GM19452 (cell line): ENCODE measurements around the gene COMTD1.

Experiments
- ATAC-seq: cut with Tn5 transposase; IDR thresholded peaks from one replicate; pipeline ENCODE4 v1.9.1; 2021; ENCODE audit not compliant: unreplicated experiment

The COMTD1 gene

DNA sequence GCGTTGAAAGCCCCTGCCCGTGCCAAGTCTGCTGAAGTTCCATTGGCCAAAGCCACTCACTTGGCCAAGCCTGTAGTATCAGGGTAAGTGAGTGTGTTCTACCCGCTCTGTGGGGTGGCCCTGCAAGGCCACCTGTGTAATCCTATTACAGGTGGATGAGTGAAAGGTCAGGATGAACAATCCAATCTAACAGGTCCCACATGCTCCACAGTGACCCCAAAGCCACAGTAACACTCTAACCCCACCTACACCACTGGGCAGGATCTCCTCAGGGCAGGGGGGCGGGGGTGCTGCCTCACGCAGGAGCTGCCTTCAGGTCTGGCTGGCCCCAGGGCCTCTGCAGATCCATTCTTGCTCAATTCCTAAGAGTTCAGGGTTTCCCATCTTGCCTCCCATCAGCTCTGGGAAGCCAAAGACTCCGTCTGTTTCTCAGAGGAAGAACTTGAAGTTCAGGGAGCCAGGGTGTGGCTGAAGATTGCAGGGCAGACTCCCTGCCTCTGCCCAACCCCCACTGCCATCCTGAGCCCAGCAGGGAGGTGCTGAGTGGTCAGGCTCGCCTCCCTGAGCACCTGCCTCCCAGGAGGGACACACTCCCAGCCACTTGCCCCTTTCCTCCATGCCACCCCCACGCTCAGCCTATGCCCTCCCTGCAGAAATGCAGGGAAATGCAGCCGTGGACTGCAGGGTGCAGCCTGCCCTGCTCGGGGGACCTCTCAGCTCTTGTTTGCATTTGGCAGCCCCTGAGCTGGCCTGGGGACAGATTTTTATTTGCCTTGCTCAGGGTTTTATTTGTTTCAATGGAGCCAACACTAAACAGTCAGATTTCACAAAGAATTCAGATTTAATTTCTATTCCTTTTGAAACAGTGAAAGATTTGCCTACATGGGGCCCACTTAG is 9.8 kb upstream of the COMTD1 start:
- ATAC-seq = no peak

DNA sequence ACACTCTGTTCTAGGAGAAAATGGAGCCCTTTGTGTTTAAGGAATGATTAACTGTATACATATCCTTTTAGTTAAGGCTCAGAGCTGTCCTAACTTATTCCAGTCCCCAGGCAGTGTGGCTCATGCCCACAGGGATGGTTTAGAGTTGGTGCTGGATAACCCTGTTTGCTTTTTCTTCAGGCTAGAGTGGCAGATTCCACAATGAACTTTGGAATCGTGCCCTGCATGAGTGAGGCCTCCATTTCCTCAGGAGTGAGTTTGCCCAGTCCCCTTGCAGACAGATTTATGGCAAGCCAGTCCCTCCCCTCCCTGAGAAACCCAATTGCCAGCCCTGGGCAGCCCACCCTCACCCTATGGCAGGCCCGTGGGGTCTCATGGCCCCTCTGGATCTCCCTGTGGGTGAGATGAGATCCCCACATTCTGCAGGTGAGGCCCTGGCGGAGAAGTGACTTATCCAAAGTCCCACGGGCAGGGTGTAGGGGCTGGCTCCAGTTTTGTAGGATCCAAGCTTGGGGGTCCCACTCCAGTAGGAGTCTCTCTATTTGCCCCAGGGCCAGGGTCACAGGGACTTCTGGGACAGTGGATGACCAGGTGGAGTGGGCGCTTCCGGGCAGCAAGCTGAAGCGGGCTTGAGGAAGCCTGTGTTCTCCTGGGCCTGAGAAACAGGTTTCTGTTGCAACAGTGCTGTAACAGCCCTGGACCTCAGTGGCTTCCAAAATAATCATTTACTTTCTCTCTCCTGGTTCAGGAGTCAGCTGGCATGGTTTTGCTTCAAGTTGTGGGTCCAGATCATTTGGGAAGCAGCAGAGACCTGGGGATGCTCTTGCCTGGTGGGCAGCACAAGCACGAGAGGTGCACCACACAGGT is 9.0 kb upstream of the COMTD1 start:
- no peak for ATAC-seq

DNA sequence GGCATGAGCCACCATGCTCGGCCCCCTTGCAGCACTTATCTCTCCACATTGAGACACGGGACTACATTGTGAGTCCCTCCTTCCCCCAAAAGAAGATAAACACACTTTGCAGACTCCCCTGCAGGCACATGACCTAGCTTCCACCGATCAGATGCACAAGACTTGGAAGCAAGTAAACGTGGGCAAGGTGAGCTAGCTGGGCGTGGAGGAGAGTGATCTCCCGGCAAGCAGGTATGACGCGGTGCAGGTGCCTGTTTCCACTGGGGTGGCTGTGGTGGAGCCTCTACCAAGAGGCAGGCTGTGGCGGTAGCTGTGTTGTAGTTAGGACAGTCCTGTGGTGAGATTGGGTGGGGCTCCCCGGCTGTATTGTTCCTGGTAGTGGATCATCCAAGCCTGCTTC is 7.7 kb upstream of the COMTD1 start:
- no peak for ATAC-seq

DNA sequence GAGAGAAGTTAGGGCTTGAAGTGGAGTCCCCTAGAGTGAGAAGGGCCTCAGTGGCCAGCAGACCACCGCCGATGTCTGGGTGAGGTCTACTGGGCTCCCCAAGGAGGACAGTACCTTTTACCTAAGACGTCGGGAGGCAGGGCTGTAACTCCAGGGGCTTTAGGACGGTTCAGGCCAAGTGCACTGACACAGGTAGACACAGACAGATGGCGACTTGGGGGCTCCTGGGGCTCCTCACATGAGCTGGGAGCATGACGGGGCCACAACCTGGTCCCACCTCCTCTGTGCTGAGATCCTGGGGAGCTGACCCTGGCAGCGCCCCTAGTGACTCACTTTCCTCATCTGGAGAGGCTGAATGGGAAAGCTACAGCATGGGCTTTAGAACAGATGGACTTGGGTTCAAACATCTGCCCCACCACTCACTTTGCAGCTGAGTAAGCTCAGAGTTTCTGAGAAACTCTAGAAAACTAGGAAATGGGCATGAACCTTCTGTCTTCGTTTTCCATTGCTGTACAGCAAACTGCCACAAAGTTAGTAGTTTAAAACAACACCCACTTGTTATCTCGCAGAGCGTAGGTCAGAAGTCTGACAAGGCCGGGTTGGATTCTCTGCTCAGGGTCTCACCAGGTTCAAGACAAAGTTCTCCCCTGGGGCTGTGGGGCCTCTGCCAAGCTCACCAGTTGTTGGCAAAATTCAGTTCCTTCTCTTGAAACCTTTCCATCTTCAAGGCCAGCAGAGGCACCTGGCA is 4.7 kb upstream of the COMTD1 start:
- ATAC-seq = no peak

DNA sequence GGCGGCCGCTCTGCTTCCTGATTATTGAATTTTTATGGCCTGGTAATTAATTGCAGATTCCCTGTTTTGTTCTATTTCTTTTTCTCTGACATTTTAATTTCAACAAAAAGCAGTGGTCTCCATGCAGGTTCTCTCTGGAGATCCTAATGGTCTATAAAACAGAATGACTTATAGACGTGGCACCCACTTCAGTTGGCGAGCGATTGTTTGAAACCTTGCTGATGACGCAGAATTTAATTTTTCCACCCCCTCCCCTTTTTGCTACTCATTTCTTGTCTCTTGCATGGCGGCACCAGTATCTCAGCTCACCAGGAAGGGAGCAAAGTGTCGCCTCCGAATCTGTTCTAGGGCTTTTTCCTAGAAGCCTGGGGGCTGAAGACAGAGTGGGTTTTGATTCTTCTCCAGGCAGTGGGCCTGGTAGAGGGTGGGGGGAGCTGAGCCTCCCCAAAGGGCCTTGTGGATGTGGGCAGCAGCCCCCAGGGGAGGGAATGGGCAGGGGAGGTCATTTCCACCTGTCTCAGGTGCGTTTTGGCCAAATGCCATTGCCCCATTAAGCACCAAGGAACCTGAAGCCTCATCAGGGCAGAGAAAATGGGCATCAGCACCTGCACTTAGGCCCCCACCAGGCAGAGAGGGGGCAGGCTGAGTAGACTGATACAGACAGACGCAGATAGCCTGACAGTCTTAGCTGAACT is 3.5 kb upstream of the COMTD1 start:
- ATAC-seq = no peak

DNA sequence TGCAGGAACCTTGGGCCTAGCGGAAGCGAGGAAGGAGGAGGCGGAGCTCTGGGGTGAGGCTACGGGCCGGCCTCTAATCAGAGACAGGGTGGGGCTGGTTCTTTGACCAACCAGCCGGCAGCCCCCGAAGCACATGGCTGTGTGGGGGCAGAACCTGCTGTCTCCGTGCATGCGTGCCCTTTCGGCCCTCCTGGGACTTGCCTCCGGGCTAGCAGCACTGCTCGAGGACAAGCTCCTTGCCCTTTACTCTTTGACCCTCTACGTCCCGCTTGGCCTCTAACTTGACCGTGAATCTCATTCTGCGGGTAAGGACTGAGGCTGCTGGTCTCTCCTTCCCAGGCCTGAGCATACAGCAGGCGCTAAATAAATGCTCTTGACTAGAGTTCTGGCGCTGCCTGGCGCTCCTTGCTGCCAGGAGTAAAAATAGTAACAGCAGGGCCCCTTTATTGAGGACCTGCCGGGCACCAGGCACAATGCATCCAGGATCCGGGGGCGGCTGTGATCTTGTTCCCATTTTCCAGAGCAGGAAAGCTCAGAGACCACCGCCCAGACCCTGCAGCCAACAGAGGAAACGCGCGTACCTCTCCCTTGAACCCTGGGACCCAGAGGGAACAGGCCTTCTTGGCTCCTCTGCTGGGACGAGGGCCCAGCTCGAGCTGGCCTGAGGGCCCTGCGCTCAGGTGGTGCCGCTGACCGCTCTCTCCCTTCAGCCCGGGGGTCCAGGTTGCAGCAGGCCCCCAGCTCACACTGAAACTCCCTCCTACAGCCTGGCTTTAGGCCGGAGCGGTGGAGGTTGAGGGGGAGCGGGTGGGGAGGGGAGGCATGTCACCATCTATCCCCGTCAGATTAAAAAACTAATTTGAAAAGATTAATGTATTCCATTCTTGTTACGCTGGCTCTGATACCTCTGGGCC is 2.7 kb upstream of the COMTD1 start:
- no peak for ATAC-seq

DNA sequence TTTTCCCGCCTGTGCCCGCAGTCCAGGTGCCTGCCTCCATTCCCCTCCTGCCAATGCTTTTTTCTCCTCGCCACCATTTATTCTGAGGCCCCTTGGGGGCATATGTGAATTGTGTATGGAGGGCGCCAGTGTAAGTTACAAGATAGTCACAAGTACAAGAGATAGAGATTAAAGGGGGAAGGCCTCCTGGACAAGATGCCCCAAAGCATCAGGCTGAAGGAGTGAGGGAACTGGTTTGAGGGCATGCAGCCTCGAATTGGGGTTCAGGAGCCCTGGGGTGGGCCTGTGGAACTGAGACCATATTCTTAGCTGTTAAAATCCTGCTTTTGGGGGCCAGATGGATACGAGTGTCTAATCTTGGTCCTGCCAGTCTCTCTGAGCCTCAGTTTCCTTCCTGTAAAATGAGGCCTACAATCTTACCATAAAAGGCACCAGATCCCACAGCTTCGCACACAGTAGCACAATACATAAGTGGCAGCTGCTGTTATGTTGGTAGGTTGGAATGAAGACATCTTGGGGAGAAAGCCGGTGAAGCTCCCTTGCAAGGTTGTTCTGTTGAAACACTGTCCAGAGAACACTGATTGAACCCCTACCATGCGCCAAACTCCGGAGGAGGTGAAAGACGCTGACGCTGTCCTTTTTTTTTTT is 545 bp upstream of the COMTD1 start:
- no peak for ATAC-seq

DNA sequence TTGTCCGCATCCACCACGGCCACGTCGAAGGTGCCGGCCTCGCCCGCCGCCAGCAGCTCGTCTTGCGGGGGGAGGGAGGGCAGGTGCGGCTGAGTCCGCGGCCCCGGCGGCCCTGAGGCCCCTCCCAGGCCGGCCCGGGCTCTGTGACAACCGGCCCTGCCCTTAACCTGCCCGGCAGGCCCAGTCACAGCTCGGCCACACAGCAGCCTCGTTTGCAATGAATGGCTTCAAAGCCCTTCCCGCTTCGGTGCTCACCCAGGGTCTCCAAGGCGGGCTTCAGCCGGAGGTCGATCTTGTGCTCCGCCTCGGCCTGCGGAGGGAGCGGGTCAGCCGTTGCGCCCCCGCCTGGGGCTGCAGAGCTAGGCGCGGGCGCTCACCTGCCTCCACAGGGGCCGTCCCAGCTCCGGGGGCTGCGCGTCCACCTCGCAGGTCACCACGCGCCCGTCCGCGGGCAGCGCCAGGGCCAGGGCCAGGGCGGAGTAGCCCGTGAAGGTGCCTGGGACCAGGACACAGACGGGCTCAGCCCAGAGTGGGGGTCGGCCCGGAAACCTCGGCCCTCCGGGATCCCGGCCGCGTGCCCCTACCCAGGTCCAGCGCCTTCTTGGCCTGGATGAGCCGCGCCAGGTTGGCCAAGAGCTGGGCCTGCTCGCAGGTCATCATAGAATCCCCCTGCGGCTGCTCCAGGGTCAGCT is 928 bp downstream of the COMTD1 start:
- peak; percentile 1 for ATAC-seq

DNA sequence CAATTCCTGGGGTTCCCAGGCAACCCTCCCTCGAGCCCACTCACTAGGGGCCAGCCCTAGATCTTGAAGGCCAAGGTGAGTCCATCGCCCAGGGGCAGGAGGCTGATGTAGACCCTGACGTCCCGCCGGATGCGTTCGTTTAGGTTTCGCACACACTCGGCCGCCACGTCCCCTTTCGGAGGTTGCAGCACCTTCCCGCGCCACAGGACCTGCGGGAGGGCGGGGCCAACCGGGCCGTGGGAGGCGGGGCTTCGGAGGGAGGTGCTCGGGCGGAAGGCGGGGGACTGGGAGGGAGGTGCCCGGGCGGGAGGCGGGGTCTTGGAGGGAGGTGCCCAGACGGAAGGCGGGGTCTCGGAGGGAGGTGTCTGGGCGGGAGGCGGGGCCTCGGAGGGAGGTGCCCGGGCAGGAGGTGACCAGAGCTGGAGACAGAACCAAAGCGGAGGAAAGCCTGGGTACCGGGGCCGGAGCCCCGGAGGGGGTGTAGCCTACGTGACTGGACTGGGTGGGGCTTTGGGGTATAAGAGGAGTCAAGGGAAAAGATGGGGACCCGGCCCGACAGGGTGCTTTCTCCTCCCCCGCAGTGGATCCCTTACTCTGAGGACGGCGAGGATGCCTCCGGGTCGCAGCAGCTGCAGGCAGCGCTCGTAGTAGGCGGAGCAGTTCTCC is 1.6 kb downstream of the COMTD1 start:
- peak; percentile 44 for ATAC-seq

DNA sequence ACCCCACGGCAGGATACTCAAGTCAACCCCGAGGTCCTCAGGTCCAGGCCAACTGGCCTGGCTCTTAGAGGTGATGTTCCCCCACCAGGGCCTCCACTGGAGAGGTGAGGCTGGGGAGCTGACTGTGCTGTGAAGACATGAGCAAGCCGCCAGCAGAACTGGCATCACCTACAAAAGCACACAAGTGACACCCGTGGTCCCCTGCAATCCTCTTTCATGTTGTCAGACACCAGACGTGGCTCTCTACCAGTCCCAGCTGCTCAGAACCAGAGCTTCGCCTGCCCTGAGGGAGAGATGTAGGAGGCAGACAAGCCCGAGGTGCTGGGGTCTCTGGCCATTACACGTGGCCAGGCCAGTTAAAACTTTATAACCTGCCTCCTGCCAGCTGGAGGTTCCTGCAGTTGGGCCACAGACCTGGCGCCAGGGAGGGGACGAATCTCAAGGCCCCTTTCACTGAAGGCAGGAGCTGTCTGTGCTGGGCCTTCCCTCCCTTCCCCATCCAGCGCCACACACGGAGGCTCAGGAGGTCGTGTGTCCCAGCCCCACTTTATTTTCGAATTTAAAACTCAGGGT is 2.2 kb downstream of the COMTD1 start:
- no peak for ATAC-seq

DNA sequence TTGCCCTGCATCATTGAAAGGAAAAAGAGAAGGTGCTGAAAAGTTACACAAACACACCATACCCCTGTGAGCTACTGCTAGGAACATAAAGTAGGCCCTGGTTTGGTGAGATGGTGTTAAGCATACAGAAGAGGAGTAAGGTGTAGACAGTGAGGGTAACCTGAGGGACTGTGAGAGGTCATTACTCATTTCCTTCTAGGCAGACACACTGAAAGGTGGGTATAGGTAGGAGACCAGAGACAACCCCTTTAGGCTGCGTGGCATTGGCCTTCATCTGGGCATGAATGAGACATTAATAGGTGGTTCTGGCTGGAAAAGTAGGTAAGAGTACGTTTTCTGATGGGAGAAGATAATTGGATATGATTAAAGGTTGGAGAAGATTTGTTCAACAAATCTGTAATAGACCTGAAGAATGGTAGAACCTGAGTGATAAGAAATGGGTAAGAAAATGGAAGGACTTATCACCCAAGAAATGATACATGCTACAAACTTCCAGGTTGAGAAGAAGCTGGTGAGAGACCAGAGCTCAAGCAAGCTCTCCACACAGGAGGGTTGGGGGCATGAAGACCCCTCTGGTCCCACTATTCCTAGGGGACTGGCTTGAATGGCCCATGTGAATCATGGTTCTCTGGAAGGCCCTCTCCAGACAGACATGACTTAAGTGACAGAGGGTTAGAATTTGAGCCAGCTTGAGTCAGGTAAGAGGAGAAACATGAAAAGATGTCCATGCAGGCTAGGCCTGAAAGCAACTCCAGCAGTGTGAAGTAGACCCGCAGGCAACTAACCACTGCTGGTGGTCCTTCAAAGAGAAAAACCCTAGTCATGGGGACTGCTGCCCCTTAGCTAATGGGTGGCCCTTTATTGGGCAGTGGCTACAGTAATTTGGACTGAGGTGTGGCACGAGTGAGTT is 3.8 kb downstream of the COMTD1 start:
- ATAC-seq = no peak

DNA sequence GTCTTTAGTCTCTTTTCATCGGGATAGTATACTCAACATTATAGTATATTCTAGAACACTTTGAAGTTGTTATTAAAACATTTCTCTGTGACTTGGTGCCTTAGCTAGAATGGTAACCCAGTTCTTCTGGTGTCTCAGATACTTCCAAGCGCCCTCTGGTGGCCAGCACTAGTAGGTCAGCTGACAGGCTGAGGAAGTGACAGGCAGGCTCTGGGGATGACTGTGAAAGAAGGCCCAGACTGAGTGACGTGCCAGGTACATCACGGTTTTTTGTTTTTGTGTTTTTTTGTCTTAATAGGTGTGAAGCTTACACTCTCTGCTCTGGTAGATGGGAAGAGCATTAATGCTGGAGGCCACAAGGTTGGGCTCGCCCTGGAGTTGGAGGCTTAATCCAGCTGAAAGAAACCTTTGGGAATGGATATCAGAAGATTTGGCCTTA is 5.1 kb downstream of the COMTD1 start:
- ATAC-seq = peak; percentile 42

DNA sequence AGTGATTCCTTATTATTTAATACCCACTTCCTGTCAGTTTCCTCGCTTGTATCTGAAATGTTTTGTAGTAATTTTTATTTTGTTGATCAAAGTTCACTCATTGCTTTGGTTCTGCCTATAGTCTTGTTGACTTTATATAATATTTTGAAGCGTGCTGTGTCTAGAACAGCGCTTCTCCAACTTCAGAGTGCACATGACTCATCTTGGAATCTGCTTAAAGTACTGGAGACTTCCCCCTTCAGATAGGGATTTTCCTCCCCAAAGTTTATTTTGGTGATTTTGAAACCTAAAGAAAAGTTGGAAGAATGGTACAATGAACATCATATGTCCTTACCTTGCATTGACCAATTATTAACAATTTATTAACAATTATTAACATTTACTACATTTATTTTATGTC is 5.8 kb downstream of the COMTD1 start:
- ATAC-seq = no peak

DNA sequence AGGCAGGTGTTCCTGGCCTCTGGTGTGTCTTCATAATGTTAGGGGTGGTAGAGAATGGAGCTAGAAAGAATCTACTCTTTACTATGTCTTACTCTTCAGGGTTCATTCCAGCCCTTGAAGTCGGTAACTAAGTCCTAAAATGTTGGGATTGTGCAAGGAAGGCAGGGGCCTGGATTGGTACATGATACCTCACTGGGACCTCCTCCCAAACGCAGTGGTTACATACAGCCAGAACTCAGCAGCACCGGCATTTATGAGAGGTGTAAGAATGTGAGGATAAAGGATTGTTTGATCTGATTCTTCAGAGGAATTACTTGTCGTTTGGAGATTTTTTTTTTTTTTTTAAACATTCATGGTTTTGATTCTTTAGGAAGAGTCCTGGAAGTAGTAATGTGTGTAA is 6.9 kb downstream of the COMTD1 start:
- ATAC-seq = no peak

DNA sequence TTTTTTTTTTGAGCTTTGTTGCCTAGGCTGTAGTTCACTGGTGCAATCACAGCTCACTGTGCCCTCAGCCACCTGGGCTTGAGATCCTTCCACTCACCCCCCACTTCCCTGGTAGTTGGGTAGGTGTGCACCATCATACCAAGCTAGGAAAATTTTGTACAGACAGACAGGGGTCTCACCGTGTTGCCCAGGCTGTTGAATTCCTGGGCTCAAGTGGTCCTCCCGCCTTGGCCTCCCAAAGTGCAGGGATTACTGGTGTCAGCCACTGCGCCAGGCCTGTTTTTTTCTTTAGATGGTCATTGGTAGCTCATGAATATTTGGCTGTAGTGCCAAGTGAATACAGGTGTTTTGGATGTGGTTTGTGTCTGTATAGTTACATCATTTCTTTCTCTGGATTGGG is 7.5 kb downstream of the COMTD1 start:
- ATAC-seq = no peak

DNA sequence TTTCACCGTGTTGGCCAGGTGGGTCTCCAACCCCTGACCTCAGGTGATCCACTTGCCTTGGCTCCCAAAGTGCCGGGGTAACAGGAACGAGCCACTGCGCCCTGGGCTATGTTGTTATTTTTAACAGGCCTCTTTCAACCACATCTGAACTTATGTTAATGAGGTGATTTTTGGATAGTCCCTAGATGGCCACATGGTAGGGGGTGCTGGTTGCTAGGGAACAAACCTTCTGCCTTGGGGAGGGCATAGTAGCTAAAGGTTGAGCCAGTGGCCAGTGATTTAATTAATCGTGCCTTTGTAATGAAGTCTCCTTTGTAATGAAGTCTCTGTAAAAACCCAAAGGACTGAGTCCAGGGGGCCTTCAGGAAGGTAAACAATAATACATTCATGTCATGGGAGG is 9.1 kb downstream of the COMTD1 start:
- ATAC-seq = no peak

DNA sequence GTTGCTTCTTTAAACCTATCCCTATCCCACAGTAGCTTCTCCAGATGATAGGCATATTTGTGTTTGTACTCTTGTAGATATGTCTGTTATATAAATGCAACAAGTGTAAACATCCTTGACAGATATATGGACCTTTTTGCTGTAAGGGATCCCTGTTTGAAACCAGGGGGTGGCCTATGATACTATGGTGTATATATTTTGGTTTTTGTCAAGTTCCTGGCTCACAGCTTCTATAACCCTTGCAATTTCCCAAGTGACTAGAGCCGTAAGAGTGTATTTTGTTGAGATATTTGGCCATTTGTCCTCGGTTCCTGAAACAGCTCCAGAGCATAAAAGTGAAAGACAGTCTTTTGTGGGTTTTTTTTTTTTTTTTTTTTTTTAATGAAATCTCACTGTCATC is 9.7 kb downstream of the COMTD1 start:
- ATAC-seq = no peak
